OCI-LY1 (cell line): ENCODE results near the gene SHC3.

Experiments used
- CTCF ChIP-seq: fragments of 200-600 bp; sonication (generic), shearing (Covaris generic); IDR thresholded peaks from 2 replicates; pipeline ENCODE4 v1.5.1; 2017; ENCODE audit warnings: mild to moderate bottlenecking, antibody characterized with exemption, low read length, moderate library complexity, mixed read lengths
- EZH2 ChIP-seq: fragments of 200-600 bp; sonication (generic), shearing (Covaris generic); IDR thresholded peaks from 2 replicates; pipeline ENCODE4 v1.8.0; 2017; ENCODE audit warnings: borderline replicate concordance, mixed run types, mild to moderate bottlenecking, antibody characterized with exemption, low read length, moderate library complexity, mixed read lengths

- TF ChIP-seq CTCF (no peak), EZH2 (no peak)
Measured at GRCh38 chr9:89113851-89114250, 64.8 kb downstream of the SHC3 start.
